Activated CD8-positive, alpha-beta memory T cell treated with anti-CD3 and anti-CD28 coated beads, Interleukin-2, amount 50 U/mL, for 48 hours (primary cell): ENCODE results near the gene POGLUT3.
A peak's percentile ranks its signal among the peaks of the same experiment; 100 is the strongest.

ENCODE experiments used
- DNase-seq: peaks from one replicate; pipeline ENCODE4 v3.0.0-alpha.2; 2020

POGLUT3 gene

GRCh38 chr11:108500169-108500568 is 2.0 kb upstream of the POGLUT3 start:
- DNase-seq, result no peak

DNA sequence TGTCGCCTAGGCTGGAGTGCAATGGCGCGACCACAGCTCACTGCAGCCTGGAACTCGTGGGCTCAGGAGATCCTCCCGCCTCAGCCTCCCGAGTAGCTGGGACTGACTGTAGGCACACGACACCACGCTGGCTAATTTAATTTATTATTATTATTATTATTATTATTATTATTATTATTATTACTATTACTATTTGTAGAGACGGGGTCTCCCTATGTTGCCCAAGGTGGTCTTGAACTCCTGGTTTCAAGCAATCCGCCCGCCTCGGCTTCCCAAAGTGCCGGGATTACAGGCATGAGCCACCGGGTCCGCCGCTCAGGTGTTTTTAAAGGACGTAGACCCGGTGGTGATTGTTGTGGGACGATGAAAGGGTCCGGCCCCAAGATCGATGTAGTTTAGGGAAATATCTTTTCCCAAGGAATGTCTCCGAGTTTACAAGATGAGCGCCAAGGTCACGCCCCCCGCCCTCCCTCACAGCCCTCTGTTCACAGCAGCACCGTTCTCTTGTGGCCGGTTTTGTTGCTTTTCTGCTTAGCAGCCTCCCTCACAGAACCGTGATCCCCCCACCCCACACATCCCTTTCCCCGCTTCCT is 728 bp upstream of the POGLUT3 start:
- no peak for DNase-seq

DNA sequence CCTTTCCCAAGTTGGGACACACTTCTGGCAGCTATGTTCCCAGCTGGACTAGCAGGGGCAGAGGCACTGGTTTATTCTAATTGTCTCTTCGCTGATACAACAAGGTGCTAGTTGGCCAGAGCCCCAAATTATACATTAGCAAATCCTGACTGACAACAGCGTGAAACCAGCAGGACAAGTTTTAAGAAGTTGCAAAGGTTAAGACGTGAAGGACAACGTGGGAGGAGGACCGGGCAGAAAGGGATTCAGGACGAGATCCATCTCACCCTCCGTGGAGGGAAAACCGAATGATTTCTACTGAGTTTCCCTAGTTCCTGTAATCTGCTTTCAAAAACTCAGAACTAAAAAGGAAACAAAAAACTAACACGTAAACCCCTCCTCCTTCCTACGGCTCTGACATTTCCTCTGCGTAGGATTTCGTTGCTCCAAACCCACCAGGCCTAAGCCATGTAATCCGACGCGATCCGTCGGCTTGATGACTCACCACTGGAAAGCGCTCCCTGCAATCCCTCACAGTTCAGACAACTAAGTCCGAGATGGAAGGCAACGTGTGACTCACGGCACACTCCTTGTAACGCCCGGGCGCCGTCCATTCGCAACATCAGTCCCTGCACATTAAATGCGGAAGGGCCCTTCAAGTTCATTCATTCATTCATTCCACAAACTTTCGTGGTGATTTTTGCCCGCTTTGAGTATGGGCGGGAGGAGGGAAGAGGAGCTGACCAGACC is 703 bp downstream of the POGLUT3 start:
- DNase-seq, result peak; percentile 54

- DNase-seq, result no peak
These were observed 1.4 kb downstream of the POGLUT3 start for GRCh38 chr11:108496643-108497256.

DNA sequence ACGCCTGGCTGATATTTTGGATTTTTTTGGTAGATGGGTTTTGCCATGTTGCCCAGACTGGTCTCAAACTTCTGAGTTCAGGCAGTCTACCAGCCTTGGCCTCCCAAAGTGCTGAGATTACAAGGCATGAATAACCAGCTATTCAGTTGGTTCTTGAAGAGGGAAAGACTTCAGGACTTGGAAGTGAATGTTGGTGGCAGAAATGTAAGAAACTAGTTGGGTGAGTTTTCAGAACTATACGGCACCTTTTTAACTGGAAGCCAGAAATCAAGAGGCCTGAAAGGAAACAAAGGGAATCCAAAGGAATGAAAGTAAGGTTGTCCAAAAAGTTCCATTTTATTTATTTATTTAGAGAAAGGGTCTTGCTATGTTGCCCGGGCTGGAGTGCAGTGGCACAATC is 2.9 kb downstream of the POGLUT3 start:
- DNase-seq, result no peak

DNA sequence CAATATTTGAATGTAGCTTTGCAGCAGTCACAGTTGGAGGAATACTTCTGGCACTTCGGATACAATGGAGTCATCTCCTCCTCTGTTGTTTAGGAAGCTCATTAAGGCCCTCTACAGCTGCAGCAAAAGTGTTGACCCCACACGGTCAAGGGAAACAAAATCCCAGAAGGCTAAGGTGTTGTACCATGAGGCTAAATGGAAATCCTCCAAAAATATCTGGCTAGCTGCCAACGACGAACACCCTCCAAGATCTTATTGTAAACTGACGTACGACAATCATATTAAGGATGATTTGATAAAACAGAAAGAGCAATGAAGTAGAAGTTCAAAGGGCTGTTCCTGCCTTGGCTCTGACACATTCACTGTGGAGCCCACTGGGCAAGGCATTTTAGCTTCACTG is 4.0 kb downstream of the POGLUT3 start:
- DNase-seq, result no peak

- DNase-seq, result no peak
These were observed 6.2 kb downstream of the POGLUT3 start for GRCh38 chr11:108491936-108492335.

- no peak for DNase-seq
These were observed 11.4 kb downstream of the POGLUT3 start for GRCh38 chr11:108486828-108487227.

- no peak for DNase-seq
These were observed 11.9 kb downstream of the POGLUT3 start for GRCh38 chr11:108486331-108486730.

GRCh38 chr11:108483163-108483562 is 15.0 kb downstream of the POGLUT3 start:
- no peak for DNase-seq

DNA sequence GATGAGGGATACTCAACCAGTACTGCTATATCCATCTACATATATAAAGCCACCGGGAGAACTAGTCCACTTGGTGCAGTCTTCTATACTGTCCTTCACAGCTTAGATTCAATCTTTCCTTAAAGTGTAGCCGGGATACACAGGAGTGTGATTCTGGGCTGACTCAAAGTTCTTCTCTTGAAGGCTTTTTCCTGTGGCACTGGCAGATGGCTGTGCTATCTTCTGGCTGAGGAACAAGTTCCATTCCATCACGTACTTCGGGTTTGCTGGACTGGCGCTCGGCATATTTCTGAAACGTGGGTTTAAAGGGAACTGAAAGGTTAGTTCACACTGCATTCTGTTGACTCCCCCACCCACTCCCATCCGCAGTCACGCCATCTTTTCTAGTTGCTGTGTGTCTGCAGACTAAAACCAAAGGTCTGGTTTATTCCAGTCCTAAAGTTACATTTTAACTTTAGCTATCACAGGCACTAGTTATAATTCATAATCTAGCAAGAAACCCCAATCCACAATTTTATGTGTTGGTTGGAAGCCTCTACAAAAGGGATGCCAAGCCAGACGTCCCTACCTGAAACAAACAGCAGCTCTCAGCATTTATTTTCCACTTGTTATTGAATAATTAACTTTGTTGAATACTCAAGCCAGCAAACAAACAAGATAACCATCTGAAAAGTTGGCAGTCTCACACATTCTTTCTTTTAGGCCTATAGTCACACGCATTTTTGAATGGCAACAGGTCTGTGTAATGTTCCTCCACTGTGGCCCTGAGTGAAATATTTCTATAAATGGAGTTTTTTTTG is 23.3 kb downstream of the POGLUT3 start:
- no peak for DNase-seq

DNA sequence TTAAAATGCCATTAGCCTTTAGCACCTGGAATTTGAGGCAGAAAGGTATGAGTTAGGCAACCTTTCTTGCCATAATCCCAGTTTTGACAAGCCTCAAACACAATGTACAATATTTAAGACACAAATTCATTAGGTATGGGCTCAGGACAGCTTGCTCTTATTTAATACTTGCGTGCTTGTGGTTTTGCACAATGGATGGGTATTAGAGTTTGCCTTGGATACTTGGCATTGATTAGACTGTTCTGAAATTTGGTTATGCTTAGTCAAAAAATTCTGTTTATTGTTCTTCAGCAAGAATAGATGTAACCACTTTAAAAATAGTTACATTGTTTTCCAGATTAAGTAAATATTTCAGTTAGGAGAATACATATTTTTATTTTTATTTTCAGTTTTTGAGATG is 25.5 kb downstream of the POGLUT3 start:
- no peak for DNase-seq

- DNase-seq, result no peak
These were observed 29.7 kb downstream of the POGLUT3 start for GRCh38 chr11:108468478-108468864.

- DNase-seq, result peak; percentile 94
These were observed 30.9 kb downstream of the POGLUT3 start, which contains the start of gene C11orf65 for GRCh38 chr11:108467091-108467823. Gene C11orf65, minus strand, starts transcription at chr11:108467529. Its CDS starts 5,970 bp downstream, at chr11:108461559.

- DNase-seq, result no peak
These were observed 31.8 kb downstream of the POGLUT3 start for GRCh38 chr11:108466405-108466804.

DNA sequence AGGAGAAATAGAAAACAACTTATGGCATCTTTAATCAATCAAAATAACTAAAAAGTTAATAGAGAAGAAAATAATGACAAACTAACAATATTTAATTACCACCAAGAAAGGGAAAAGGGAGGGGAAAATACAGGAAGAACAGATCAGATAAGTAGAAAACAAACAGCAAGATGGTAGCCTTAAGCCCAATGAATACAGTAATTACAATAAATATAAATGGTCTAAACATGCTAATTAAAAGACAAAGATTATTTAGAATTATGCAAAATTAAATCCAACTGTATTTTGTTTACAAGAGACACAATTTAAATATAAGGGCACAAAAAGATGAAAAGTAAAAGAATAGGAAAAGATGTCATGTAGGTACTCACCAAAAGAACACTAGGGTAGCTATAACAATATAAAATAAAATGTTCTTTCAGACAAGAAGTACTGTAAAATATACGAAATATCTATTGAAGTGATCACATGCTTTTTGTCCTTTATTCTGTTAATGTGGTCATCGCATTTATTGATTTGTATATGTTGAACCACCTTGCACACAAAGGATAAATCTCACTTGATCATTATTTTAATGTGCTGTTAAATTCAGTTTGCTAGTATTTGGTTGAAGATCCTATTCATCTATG is 44.9 kb downstream of the POGLUT3 start:
- DNase-seq, result no peak
